C4-2B (cell line): ENCODE measurements around the gene TANC1.

Source experiments
- H3K27ac ChIP-seq: fragments of 450-650 bp; 2 replicates; pipeline ENCODE4 v1.5.1; 2017
- ZFX ChIP-seq: fragments of 450-650 bp; IDR thresholded peaks from 2 replicates; pipeline ENCODE4 v1.6.1; 2017
- TF ChIP-seq, protein P1 (sequence below): fragments of 450-650 bp; conservative IDR thresholded peaks from 2 replicates; pipeline ENCODE4 v1.5.1; 2017; ENCODE audit warnings: mild to moderate bottlenecking

TANC1 gene

GRCh38 chr2:159064446-159065301 lies 96.2 kb downstream of the TANC1 start:
- no peak for TF ChIP-seq ZFX
- TF ChIP-seq, protein P1, sequence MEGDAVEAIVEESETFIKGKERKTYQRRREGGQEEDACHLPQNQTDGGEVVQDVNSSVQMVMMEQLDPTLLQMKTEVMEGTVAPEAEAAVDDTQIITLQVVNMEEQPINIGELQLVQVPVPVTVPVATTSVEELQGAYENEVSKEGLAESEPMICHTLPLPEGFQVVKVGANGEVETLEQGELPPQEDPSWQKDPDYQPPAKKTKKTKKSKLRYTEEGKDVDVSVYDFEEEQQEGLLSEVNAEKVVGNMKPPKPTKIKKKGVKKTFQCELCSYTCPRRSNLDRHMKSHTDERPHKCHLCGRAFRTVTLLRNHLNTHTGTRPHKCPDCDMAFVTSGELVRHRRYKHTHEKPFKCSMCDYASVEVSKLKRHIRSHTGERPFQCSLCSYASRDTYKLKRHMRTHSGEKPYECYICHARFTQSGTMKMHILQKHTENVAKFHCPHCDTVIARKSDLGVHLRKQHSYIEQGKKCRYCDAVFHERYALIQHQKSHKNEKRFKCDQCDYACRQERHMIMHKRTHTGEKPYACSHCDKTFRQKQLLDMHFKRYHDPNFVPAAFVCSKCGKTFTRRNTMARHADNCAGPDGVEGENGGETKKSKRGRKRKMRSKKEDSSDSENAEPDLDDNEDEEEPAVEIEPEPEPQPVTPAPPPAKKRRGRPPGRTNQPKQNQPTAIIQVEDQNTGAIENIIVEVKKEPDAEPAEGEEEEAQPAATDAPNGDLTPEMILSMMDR, result no peak
- H3K27ac ChIP-seq, result peak overlapping the region; percentile 95

GRCh38 chr2:159065313-159065712 lies 96.9 kb downstream of the TANC1 start:
- TF ChIP-seq ZFX, result no peak
- TF ChIP-seq, protein P1, result no peak
- peak overlapping the region; percentile 95 for H3K27ac ChIP-seq

GRCh38 chr2:159065891-159066290 lies 97.5 kb downstream of the TANC1 start:
- H3K27ac ChIP-seq, result peak overlapping the region; percentile 83
- TF ChIP-seq, protein P1, result no peak
- TF ChIP-seq ZFX, result no peak

GRCh38 chr2:159066541-159067156 lies 98.2 kb downstream of the TANC1 start:
- TF ChIP-seq, protein P1, result no peak
- no peak for TF ChIP-seq ZFX
- H3K27ac ChIP-seq, result no peak overlapping the region

GRCh38 chr2:159067971-159068370 lies 99.5 kb downstream of the TANC1 start:
- no peak for TF ChIP-seq ZFX
- TF ChIP-seq, protein P1, result no peak

DNA sequence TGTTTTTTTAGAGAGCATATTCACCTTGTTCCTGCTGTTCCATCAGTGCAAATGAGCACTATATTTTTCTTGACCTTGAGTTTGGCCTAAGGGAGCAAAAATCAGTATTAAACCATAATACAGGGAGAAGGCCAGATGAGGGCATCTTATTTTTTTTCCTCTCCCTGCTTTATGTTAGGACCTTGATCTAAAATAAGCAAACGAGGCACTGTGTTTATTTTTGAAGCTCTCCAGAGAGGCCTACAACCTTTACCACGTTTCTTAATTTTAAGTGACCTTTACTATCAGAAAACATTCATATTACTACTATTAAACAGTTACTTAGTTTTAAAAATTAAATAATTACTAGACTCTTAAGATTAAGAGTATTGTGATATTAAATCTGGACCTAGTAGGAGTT lies 100.8 kb downstream of the TANC1 start:
- no peak overlapping the region; the same call in 1 of the 2 replicates for H3K27ac ChIP-seq
- no peak for TF ChIP-seq ZFX
- TF ChIP-seq, protein P1, result no peak

More at GRCh38 chr2:159067971-159068370, 99.5 kb downstream of the TANC1 start:
- H3K27ac ChIP-seq, result no peak overlapping the region

DNA sequence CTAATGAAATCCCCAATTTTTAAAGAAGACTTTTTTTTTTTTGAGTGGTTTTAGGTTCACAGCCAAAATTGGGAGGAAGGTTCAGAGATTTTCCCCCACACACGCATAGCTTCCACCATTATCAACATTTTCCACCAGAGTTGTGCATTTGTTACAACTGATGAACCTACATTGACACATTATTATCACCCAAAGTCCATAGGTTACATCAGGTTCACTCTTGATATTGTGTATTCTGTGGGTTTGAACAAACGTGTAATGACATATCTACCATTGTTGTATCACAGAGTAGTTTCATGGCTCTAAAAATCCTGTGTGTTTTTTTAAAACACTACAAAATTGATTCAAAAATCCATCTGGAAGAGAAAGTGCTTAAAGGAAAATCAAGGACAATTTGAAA lies 101.8 kb downstream of the TANC1 start:
- no peak overlapping the region for H3K27ac ChIP-seq
- TF ChIP-seq, protein P1, result no peak
- TF ChIP-seq ZFX, result no peak
